Stimulated activated CD8-positive, alpha-beta memory T cell treated with anti-CD3 and anti-CD28 coated beads, Interleukin-2, amount 100 ng/mL, for 1 hour (primary cell): ENCODE measurements around the gene CYP2S1.
"Not testable (repeated sequence)": the region's sequence is repeated elsewhere in the genome, so short reads cannot be mapped to it uniquely, and the experiment has no call there.

Experiments
- DNase-seq, 2 donors: peaks; one replicate each; pipeline ENCODE4 v3.0.0-alpha.2; 2020; ENCODE audit warnings: low read depth in 2 of 2

The CYP2S1 gene, protein sequence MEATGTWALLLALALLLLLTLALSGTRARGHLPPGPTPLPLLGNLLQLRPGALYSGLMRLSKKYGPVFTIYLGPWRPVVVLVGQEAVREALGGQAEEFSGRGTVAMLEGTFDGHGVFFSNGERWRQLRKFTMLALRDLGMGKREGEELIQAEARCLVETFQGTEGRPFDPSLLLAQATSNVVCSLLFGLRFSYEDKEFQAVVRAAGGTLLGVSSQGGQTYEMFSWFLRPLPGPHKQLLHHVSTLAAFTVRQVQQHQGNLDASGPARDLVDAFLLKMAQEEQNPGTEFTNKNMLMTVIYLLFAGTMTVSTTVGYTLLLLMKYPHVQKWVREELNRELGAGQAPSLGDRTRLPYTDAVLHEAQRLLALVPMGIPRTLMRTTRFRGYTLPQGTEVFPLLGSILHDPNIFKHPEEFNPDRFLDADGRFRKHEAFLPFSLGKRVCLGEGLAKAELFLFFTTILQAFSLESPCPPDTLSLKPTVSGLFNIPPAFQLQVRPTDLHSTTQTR

GRCh38 chr19:41192574-41193429 lies at the start of gene CYP2S1:
TSS of gene CYP2S1 (plus strand) at chr19:41193219. CDS start at chr19:41193265, 46 bp downstream.
- DNase-seq = no peak

DNA sequence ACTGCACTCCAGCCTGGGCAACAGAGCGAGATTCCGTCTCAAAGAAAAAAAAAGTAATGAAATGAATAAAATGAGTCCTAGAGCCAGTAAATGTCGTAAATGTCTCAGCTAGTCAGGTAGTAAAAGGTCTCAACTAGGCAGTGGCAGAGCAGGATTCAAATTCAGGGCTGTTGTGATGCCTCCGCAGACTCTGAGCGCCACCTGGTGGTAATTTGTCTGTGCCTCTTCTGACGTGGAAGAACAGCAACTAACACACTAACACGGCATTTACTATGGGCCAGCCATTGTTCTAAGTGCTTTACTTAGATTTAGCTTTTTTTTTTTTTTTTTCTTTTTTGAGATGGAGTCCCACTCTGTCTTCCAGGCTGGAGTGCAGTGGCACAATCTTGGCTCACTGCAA lies 48.6 kb upstream of the CYP2S1 start:
- DNase-seq = peak; percentile 75 to 81

DNA sequence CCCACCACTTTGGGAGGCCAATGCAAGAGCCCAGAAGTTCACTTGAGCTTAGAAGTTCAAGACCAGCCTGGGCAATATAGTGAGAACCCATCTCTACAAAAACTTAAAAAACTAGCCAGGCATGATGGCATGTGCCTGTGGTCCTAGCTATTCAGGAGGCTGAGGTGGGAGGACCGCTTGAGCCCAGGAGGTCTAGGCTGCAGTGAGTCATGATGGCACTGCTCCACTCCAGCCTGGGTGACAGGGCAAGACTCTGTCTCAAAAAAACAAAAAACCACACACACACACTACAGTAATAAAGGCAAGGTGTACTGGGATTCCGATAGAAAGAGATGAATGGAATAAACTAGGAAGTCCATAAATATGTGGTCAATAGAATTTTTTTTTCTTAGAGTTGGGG lies 43.2 kb upstream of the CYP2S1 start:
- no peak for DNase-seq

- not testable (repeated sequence) for DNase-seq
These were observed 42.0 kb upstream of the CYP2S1 start for GRCh38 chr19:41150986-41151385.

GRCh38 chr19:41154060-41154459 lies 39.0 kb upstream of the CYP2S1 start:
- DNase-seq = no peak

DNA sequence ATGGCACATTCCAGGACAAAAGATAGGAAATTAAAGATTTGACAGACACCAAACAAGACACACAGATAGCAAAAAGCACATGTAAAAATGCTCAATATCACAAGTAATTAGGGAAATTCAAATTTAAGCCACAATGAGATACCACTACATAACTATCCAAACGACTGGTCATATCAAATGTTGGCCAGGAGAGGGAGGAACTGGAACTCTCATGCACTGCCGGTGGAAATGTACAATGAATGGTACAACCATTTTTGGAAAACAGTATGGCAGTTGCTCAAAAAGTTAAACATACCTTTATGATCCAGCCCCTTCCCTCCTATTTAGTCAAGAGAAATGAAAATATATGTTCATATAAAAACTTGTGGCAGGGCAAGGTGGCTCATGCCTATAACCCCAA lies 36.8 kb upstream of the CYP2S1 start:
- DNase-seq = no peak

GRCh38 chr19:41159881-41160280 lies 33.1 kb upstream of the CYP2S1 start:
- DNase-seq = no peak

DNA sequence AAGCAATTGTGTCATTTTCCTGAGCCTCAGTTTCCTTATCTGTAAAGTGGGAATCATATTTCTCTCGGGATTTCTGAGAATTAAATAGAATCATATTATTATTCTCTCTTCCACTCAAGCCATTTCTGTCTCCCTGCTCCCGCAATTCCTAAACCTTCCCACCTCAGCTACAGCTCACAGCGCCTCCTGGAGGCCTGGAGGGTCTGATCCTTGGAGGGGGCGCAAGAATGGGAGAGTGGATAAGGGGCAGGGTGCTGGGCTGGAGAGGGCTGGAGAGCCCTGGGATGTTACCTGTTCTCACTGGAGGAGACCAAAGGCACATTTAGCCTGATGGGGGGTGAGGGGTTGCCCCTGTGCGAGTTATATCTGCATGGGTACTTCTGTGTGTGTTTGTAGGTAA lies 31.1 kb upstream of the CYP2S1 start:
- DNase-seq = no peak

GRCh38 chr19:41166944-41167804 lies 25.8 kb upstream of the CYP2S1 start:
- no peak for DNase-seq

- DNase-seq = no peak
These were observed 20.5 kb upstream of the CYP2S1 start for GRCh38 chr19:41172297-41173164.

GRCh38 chr19:41174297-41174928 lies 18.6 kb upstream of the CYP2S1 start:
- DNase-seq = no peak

- DNase-seq = peak in 1 of 2 donors; percentile 8
These were observed 16.9 kb upstream of the CYP2S1 start for GRCh38 chr19:41175801-41176777.

- not testable (repeated sequence) for DNase-seq
These were observed 12.8 kb upstream of the CYP2S1 start for GRCh38 chr19:41180173-41180572.

- no peak for DNase-seq
These were observed 5.8 kb upstream of the CYP2S1 start for GRCh38 chr19:41186971-41187883.

GRCh38 chr19:41187884-41188279 lies 5.1 kb upstream of the CYP2S1 start:
- DNase-seq = no peak

- DNase-seq = no peak
These were observed 3.5 kb upstream of the CYP2S1 start for GRCh38 chr19:41189425-41190065.

DNA sequence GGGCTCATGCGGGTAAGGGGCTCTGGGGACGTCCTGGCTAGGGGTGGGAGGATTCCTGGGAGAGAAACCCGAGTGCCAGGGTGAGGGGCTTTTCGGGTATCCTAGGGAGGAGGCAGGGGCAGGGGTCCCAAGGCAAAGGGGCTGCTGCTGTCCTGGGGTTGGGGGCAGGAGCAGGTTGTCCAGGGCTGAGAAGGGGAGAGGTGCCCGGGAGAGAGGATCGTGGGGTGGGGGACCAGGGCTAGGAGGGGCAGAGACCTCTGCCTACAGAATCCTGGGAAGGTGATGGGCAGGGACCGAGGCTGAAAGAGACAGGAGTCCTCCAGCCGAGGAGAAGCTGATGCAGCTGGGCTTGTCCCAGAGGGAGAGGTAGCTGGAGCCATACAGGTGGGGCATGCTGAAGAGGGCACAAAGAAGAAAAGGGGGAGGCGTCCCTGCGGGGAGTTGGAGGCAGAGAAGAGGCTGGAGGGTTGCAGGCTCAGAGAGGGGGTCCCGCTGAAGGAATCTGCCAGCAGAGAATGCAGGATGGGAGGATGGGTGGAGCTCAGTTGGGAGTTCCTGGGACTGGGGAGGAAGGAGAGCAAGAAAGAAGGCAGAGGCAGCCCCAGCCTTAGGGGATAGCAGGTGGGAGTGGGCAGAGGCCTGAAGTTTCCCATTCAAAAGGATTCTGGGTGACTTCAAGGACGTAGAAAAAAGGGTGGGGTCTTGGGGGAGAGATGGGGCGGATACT lies 574 bp downstream of the CYP2S1 start:
- no peak for DNase-seq
